ENCODE data around the gene CNNM4. TPM values are rescaled to one million over a fixed set of nuclear protein-coding genes. Genes with fewer than 3 reads are reported as not detected.

CNNM4 gene
- total RNA-seq (2022; extraction: Qiagen RNA extraction), result 12.3 to 16.9 TPM (median 15.4 TPM) in 5 replicates

GRCh38 chr2:96760036-96760985 is at the start of gene CNNM4:
CNNM4 (plus strand) TSS chr2:96760902; CDS start chr2:96761000, 98 bp downstream.

GRCh38 chr2:96739633-96740428 is 20.9 kb upstream of the CNNM4 start, which contains the start of gene LMAN2L:
LMAN2L (minus strand) TSS chr2:96740064; CDS start chr2:96740040, 24 bp downstream.

GRCh38 chr2:96816127-96816835 is 55.6 kb downstream of the CNNM4 start, which contains the start of gene CNNM3:
CNNM3 (plus strand) TSS chr2:96816268; CDS start chr2:96816278, 10 bp downstream.

GRCh38 chr2:96843538-96844268 is 83.0 kb downstream of the CNNM4 start, which contains the start of gene ANKRD23:
ANKRD23 (minus strand) TSS chr2:96844021; CDS start chr2:96843992, 29 bp downstream.

GRCh38 chr2:96857667-96858372 is 97.1 kb downstream of the CNNM4 start, which contains the start of gene ANKRD39:
ANKRD39 (minus strand) TSS chr2:96858016; CDS start chr2:96857987, 29 bp downstream.

Other genes starting within 250 kb of the CNNM4 start
- 6.1 to 9.3 TPM (median 8.3 TPM) in 5 replicates for gene ARID5A, start 224.2 kb upstream of the CNNM4 start, total RNA-seq (2022; extraction: Qiagen RNA extraction)
- 28.4 to 33.8 TPM (median 29.9 TPM) in 5 replicates for gene KANSL3, start 122.6 kb upstream of the CNNM4 start, total RNA-seq (2022; extraction: Qiagen RNA extraction)
- gene FER1L5, start 118.1 kb upstream of the CNNM4 start, total RNA-seq (2022; extraction: Qiagen RNA extraction), result 0.01 to 0.02 TPM (median 0.01 TPM) in 3 of 5 replicates, not detected in the others
- gene LMAN2L, start 20.8 kb upstream of the CNNM4 start, total RNA-seq (2022; extraction: Qiagen RNA extraction), result 23.0 to 26.0 TPM (median 23.8 TPM) in 5 replicates
- gene CNNM3, start 55.4 kb downstream of the CNNM4 start, total RNA-seq (2022; extraction: Qiagen RNA extraction), result 9.8 to 16.3 TPM (median 14.6 TPM) in 5 replicates
- gene ANKRD23, start 83.1 kb downstream of the CNNM4 start, total RNA-seq (2022; extraction: Qiagen RNA extraction), result 0.72 to 2.6 TPM (median 2.2 TPM) in 5 replicates
- 19.1 to 23.9 TPM (median 22.4 TPM) in 5 replicates for gene ANKRD39, start 97.1 kb downstream of the CNNM4 start, total RNA-seq (2022; extraction: Qiagen RNA extraction)
- gene SEMA4C, start 109.2 kb downstream of the CNNM4 start, total RNA-seq (2022; extraction: Qiagen RNA extraction), result 16.1 to 23.9 TPM (median 22.2 TPM) in 5 replicates
- not detected in 5 replicates for gene FAM178B, start 225.7 kb downstream of the CNNM4 start, total RNA-seq (2022; extraction: Qiagen RNA extraction)